ENCODE results near the gene TUSC2.

DNA sequence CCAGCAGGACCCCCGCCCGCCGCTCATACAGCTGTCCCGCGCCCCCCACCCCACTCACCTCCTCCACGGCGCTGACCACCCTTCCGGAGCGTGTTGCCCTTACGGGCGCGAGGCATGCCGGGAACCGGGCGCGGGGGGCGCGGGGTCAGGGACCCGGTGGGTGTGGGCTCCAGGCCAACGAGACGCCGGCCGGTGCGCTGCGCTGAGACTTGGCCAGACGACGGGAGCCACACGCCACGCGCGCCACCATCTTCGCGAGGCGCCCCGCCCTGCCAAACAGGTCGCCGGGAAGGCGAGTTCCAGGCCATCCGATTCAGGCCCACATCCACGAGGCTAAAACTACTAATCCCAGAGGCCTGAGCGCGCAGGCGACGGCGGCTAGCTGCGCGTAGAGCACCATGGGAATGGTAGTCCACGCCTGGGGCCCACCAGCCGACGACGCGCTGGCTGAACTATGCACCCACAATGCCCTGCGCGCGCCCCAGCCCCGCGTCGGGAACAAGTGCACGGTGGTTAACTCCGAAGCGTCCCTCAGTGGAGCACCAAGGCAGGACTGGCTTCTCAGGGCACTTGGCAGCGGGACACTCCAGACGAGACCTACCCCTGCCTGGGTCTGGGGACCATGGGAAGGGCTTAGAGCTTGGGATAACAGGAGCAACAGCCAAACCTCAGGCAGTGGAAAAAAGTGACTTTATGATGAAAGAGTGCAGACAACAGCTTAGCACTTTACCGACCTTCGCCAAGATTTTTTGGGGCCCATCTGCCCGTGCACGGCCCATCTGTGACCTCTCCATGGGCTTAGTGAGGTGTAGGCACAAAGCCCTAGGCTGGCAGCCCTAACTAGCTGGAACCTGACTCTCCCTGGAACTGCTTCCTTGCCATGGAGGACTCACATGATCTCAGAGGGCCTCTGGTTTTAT is 35.6 kb downstream of the TUSC2 start, which contains the start of gene IFRD2:
- TF ChIP-seq CTCF (IDR thresholded peaks at IDR 0.05) (peak in 1 of 3 experiments; percentile 14), POLR2A (IDR thresholded peaks at IDR 0.05) (peak in 1 of 2 donors; percentile 41)
